Caco-2 (cell line): ENCODE measurements around the gene FOXN3. TPM values are rescaled to one million over a fixed set of nuclear protein-coding genes. Genes with fewer than 3 reads are reported as not detected.

Experiments used
- BruUV-seq: library from RNA; stranded (reverse); fragments of 400-500 nt; replicated peaks from 2 replicates; lab custom pipeline; 2021; lab: Mats Ljungman, UMichigan
- CTCF ChIA-PET: fragments of 300-600 bp; sonication (Branson Sonifier 250); formaldehyde crosslinking; loops from one replicate; lab custom pipeline; 2022; ENCODE audit warnings: antibody characterized with exemption; lab: Charles Lee
- POLR2A ChIA-PET: fragments of 300-600 bp; sonication (Branson Sonifier 250); formaldehyde crosslinking; loops from one replicate; lab custom pipeline; 2022; ENCODE audit warnings: antibody characterized with exemption; lab: Charles Lee
- DNase-seq, 2 experiments: peaks; one replicate each; pipeline versions ENCODE4 v3.0.0 to v3.0.0-alpha.2; 2020 to 2022
- H3K27me3 ChIP-seq: replicated peaks from 2 replicates; pipeline ENCODE4 v1.6.0; 2011; ENCODE audit warnings: low read length; ENCODE audit not compliant: control insufficient read depth, insufficient read depth
- H3K36me3 ChIP-seq: 2 replicates; pipeline ENCODE4 v1.5.1; 2011; ENCODE audit warnings: low read length; ENCODE audit not compliant: control insufficient read depth, insufficient read depth
- H3K4me1 ChIP-seq: fragments of 250-450 bp; sonication (Bioruptor Pico); 2 replicates; pipeline ENCODE4 v1.5.1; 2020; ENCODE audit warnings: mild to moderate bottlenecking
- H3K4me3 ChIP-seq: 2 replicates; pipeline ENCODE4 v1.5.1; 2011; ENCODE audit warnings: low read depth, mild to moderate bottlenecking, control low read depth, low read length
- H3K9me3 ChIP-seq: fragments of 250-450 bp; sonication (Bioruptor Pico); 2 replicates; pipeline ENCODE4 v1.5.1; 2020; ENCODE audit warnings: mild to moderate bottlenecking, moderate library complexity
- H3K27ac Mint-ChIP-seq: one replicate; pipeline ENCODE4 v1.8.0; 2022; ENCODE audit warnings: mixed read lengths; ENCODE audit not compliant: unreplicated experiment
- H3K27me3 Mint-ChIP-seq: one replicate; pipeline ENCODE4 v1.8.0; 2022; ENCODE audit warnings: mixed read lengths; ENCODE audit not compliant: insufficient read depth, unreplicated experiment
- H3K36me3 Mint-ChIP-seq: one replicate; pipeline ENCODE4 v1.8.0; 2022; ENCODE audit warnings: mild to moderate bottlenecking, mixed read lengths; ENCODE audit not compliant: insufficient read depth, unreplicated experiment
- H3K4me1 Mint-ChIP-seq: one replicate; pipeline ENCODE4 v1.8.0; 2022; ENCODE audit warnings: low read depth, mixed read lengths; ENCODE audit not compliant: unreplicated experiment
- H3K4me3 Mint-ChIP-seq: one replicate; pipeline ENCODE4 v1.8.0; 2022; ENCODE audit warnings: mild to moderate bottlenecking, moderate library complexity, mixed read lengths; ENCODE audit not compliant: unreplicated experiment
- H3K9me3 Mint-ChIP-seq: one replicate; pipeline ENCODE4 v1.8.0; 2022; ENCODE audit warnings: mixed read lengths; ENCODE audit not compliant: unreplicated experiment
- CTCF ChIP-seq, 2 experiments: fragments of 200-600 bp in 1 of 2; IDR thresholded peaks; 1 replicate in 1 of 2; 2 replicates in 1 of 2; pipeline versions ENCODE4 v1.5.1 to v1.8.0; 2011 to 2022; ENCODE audit warnings: antibody characterized with exemption in 1 of 2, control low read depth in 1 of 2, inconsistent platforms in 1 of 2, low read depth in 1 of 2, low read length in 1 of 2, mild to moderate bottlenecking in 1 of 2, moderate library complexity in 1 of 2; ENCODE audit not compliant: insufficient read depth in 1 of 2, severe bottlenecking in 1 of 2, unreplicated experiment in 1 of 2
- intact Hi-C: fragments of 100-400 bp; cut with micrococcal nuclease; formaldehyde crosslinking; loops from one replicate; pipeline ENCODE4 v1.10.0; 2022; ENCODE audit not compliant: unreplicated experiment
- total RNA-seq: library from RNA; stranded (reverse); gene quantifications from 2 replicates; pipeline ENCODE4 v1.2.3, GENCODE V29; 2022

Gene FOXN3
- total RNA-seq, 1 experiment from 2014 or later: 20.6 TPM

- Mint-ChIP-seq H3K4me1 (no peaks in the 10 kb centered on the region), H3K27me3 (no peaks in the 10 kb centered on the region), H3K27ac (no peak overlapping the region), H3K9me3 (no peaks in the 10 kb centered on the region), H3K4me3 (no peak overlapping the region), H3K36me3 (peaks cover 4% of the 10 kb centered on the region)
- intact Hi-C loops: no loop called here
- Histone ChIP-seq H3K4me1 (no peaks in the 10 kb centered on the region), H3K9me3 (no peaks in the 10 kb centered on the region), H3K27me3 (no peaks in the 10 kb centered on the region), H3K4me3 (no peak overlapping the region), H3K36me3 (no peaks in the 10 kb centered on the region)
- ChIA-PET CTCF (interaction anchor here (0.7 kb wide), 1 partner anchor 56 kb away, joined by 3 read pairs; no protein-coding TSS in a partner anchor), POLR2A (no interaction called here)
- DNase-seq: no peak
- TF ChIP-seq CTCF (IDR thresholded peaks at IDR 0.05; ENCODE audit: insufficient read depth in 1 of 2, low read depth in 1 of 2, low read length in 1 of 2, severe bottlenecking in 1 of 2, unreplicated experiment in 1 of 2): no peak
- BruUV-seq: no TSS peak
Measured at GRCh38 chr14:89387922-89388685, 28.9 kb downstream of the FOXN3 start.

GRCh38 chr14:89386212-89386886 is 30.7 kb downstream of the FOXN3 start:
- Histone ChIP-seq H3K27me3 (no peaks in the 10 kb centered on the region), H3K4me1 (no peaks in the 10 kb centered on the region), H3K4me3 (no peak overlapping the region), H3K9me3 (no peaks in the 10 kb centered on the region), H3K36me3 (no peaks in the 10 kb centered on the region)
- H3K9me3 Mint-ChIP-seq: no peaks in the 10 kb centered on the region
- no peak for TF ChIP-seq CTCF (IDR thresholded peaks at IDR 0.05; ENCODE audit: insufficient read depth in 1 of 2, low read depth in 1 of 2, low read length in 1 of 2, severe bottlenecking in 1 of 2, unreplicated experiment in 1 of 2)
- H3K4me3 Mint-ChIP-seq: no peak overlapping the region
- CTCF ChIA-PET: interaction anchor here (0.6 kb wide), 1 partner anchor 20 kb away, joined by 3 read pairs; no protein-coding TSS in a partner anchor
- no TSS peak for BruUV-seq
- DNase-seq: no peak
- no peaks in the 10 kb centered on the region for H3K27me3 Mint-ChIP-seq
- peaks cover 12% of the 10 kb centered on the region for H3K36me3 Mint-ChIP-seq
- intact Hi-C loops: no loop called here
- POLR2A ChIA-PET: no interaction called here
- H3K4me1 Mint-ChIP-seq: no peaks in the 10 kb centered on the region
- no peak overlapping the region for H3K27ac Mint-ChIP-seq

- BruUV-seq: no TSS peak
- no peaks in the 10 kb centered on the region for H3K27me3 ChIP-seq
- no peaks in the 10 kb centered on the region for H3K36me3 ChIP-seq
Measured at GRCh38 chr14:89384636-89385035, 32.4 kb downstream of the FOXN3 start.

More at GRCh38 chr14:89384636-89385035, 32.4 kb downstream of the FOXN3 start:
- intact Hi-C loops: loop anchor here (5.0 kb wide), 1 partner anchor 47 kb away; no protein-coding TSS in a partner anchor
- H3K9me3 ChIP-seq: no peaks in the 10 kb centered on the region
- Mint-ChIP-seq H3K9me3 (no peaks in the 10 kb centered on the region), H3K27me3 (no peaks in the 10 kb centered on the region), H3K27ac (no peak overlapping the region), H3K4me1 (no peaks in the 10 kb centered on the region), H3K36me3 (peaks cover 12% of the 10 kb centered on the region), H3K4me3 (no peak overlapping the region)
- no peaks in the 10 kb centered on the region for H3K4me1 ChIP-seq
- H3K4me3 ChIP-seq: no peak overlapping the region
- ChIA-PET POLR2A (no interaction called here), CTCF (no interaction called here)
- TF ChIP-seq CTCF (IDR thresholded peaks at IDR 0.05; ENCODE audit: insufficient read depth in 1 of 2, low read depth in 1 of 2, low read length in 1 of 2, severe bottlenecking in 1 of 2, unreplicated experiment in 1 of 2): no peak
- DNase-seq: no peak
